DMS114 treated with DMSO at 0.1 percent for 48 hours (cell line): ENCODE data around the gene SFTA2.

Source experiments
- DNase-seq: peaks from one replicate; lab custom pipeline; 2025; ENCODE audit not compliant: unreplicated experiment; lab: John Stamatoyannopoulos, UW

Gene SFTA2

DNA sequence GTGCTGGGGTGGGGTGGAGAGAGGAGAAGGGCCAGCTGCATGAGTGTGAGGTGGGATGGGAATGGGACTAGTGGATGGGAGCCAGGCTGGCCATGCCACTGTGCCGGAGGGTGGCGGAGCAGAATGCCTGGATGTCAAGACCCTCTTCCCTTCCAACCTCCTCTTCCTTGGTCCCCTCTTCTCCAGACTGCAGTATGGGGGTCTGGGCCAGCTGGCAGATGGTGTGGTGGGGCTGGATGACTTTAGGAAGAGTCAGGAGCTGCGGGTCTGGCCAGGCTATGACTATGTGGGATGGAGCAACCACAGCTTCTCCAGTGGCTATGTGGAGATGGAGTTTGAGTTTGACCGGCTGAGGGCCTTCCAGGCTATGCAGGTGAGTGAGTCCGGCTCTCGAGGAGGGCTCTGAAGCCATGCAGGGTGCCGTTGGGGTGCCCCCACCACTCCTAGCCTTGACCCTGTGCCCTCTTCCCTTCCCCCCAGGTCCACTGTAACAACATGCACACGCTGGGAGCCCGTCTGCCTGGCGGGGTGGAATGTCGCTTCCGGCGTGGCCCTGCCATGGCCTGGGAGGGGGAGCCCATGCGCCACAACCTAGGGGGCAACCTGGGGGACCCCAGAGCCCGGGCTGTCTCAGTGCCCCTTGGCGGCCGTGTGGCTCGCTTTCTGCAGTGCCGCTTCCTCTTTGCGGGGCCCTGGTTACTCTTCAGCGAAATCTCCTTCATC lies 40.0 kb downstream of the SFTA2 start:
- no peak for DNase-seq

DNA sequence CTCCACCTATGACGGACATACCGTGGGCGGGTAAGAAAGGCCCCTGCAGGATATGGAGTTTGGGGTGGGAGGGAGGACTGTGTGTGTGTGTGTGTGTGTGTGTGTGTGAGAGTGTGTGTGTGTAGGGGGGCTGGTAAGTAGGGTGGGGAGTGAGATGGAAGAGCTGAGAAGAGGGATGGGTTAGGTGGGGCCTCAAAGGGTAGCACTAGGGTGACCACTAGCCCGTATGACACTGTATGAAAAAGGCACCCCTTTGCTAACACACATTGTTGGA lies 40.6 kb downstream of the SFTA2 start:
- DNase-seq = no peak

DNA sequence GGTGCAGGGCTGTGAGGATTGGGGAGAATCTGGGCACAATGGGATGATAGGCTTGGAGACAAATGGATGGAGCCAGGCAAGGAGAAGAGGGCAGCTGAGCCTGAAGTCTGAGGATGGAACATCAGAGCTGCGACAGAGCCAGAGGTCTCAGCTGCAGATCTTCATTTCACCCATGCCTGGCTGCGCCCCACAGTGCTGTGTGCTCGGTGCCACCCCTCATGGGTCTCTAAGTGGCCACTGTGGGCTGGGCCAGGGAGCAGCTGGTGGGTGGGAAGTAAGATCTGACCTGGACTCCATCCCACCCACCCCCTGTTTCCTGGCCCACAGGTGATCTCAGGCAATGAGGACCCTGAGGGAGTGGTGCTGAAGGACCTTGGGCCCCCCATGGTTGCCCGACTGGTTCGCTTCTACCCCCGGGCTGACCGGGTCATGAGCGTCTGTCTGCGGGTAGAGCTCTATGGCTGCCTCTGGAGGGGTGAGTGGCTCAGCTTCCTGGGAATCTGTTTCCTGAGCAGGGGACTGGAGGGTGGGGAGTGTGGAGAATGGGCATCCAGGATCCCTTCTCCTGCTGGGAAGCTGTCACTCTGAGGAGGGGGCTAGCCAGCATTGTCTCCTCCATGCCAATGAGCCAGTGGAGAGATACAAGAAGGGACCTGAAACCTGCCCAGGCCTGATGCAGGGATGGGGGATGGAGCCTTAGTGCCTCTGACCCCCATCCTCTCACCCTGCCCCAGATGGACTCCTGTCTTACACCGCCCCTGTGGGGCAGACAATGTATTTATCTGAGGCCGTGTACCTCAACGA lies 41.1 kb downstream of the SFTA2 start:
- DNase-seq = no peak

DNA sequence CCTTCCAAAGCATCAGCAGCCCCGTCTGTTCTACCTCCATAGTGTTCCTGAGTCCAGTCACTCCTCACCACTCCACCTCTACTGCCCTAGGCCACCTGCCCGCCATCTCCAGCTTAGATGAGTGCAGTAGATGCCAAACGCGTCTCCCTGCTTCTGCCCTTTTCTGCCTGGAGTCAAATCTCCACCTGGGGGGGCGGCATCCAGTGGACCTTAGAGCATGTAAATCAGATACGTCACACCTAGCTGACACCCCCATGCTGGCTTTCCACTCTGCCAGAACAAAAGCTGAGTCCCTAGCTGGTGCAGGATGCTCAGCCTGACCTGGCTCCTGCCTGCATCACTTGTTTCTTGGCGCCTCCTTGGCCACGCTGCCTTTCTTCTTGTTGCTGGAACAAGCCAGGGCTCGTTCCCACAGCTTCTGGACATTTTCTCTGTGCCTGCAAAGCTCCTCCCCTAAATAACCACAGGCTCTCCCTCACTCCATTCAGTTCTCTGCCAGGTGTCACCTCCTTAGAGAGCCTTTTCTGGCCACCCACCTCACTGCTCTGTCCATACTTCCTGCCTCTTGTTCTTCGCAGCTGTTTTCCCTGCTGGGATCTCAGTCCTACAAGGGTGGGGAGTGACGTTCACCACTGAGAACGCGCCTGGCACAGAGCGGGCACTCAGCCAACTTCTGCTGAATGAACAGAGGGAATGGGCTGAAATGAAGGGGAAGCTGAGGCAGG lies 41.9 kb downstream of the SFTA2 start:
- DNase-seq = no peak

DNA sequence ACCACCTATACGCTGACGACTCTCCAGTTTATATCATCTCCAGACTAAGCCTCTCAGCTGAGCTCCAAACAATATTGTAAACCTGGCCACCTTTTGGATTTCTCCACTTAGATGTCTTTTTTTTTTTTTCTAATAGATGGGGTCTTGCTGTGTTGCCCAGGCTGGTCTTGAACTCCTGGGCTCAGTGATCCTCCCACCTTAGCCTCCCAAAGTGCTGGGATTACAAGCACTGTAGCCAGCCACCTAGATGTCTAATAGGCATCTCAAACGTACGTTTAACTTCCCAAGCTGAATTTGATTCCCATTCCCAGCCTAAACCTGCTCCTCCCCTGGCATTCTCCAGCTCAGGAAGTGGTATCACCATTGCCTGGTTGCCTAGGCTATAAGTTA lies 42.5 kb downstream of the SFTA2 start:
- no peak for DNase-seq

DNA sequence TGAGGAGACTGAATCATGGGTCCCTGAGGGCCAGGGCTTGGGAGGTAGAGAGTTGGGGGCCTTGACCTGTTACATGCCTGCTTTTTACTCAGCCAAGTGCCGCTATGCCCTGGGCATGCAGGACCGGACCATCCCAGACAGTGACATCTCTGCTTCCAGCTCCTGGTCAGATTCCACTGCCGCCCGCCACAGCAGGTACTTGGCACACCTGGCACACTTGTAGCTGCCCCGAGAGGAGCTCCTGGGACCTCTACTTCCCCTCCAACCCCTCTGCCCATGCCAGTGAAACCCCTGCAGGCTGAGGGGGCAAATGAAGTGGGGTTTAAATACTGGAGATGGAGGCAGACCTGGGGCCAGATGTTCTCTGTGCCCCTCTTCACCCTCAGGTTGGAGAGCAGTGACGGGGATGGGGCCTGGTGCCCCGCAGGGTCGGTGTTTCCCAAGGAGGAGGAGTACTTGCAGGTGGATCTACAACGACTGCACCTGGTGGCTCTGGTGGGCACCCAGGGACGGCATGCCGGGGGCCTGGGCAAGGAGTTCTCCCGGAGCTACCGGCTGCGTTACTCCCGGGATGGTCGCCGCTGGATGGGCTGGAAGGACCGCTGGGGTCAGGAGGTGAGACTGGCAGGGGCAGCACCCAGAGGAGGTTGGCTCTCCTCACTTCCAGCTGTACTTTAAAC lies 43.0 kb downstream of the SFTA2 start:
- no peak for DNase-seq

DNA sequence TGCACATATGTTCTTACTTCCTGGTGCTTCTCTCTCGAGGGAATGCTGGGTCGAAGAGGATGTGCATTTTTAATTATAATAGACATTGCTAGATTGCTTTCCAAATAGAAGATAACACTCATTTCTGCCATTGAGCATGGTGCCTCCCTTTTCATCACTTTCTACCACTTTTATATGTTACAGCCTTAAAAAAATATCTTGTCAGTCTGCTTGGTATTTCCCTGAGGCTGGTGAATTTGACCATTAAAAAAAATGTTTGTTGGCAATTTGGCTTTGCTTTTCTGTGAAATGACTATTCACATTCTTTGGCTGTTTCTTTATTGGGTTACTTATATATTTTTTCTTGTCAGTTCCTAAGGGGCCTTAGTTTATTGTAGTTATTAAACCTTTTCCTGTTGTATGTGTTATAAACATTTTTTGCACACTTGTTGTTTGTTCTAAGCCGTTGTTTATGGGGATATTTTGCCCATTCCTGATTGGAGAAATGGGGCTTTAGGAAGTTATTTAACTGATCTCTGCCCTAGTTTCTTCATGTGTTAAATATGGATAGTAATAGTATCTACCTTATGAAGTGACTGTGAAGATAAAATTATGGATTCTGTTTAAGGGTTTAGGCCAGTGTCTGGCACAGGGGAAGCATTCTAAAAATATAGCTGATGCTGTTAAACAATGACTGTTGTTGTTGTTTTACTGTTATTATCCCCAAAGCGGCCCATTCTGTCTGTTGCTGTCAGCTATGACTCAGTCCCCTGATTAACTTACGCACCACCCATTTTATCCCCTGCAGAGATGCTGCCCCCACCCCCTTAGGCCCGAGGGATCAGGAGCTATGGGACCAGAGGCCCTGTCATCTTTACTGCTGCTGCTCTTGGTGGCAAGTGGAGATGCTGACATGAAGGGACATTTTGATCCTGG lies 43.8 kb downstream of the SFTA2 start:
- no peak for DNase-seq

DNA sequence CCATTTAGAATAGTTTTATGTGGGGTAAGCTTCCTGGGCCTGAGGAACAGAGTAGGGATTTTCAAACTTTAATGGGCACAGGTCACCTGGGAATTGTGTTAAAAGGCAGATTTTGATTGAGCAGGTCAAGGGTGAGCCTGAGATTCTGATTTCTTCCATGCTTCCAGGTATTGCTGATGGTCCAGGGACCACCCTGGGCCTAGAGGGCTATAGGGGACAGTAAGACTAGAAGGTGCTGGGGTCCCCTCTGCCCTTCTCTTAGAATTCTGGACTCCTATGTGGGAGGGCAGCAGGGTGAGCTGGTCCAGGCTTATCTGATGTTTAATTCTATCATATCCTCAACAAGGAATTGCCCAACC lies 45.1 kb downstream of the SFTA2 start:
- no peak for DNase-seq

DNA sequence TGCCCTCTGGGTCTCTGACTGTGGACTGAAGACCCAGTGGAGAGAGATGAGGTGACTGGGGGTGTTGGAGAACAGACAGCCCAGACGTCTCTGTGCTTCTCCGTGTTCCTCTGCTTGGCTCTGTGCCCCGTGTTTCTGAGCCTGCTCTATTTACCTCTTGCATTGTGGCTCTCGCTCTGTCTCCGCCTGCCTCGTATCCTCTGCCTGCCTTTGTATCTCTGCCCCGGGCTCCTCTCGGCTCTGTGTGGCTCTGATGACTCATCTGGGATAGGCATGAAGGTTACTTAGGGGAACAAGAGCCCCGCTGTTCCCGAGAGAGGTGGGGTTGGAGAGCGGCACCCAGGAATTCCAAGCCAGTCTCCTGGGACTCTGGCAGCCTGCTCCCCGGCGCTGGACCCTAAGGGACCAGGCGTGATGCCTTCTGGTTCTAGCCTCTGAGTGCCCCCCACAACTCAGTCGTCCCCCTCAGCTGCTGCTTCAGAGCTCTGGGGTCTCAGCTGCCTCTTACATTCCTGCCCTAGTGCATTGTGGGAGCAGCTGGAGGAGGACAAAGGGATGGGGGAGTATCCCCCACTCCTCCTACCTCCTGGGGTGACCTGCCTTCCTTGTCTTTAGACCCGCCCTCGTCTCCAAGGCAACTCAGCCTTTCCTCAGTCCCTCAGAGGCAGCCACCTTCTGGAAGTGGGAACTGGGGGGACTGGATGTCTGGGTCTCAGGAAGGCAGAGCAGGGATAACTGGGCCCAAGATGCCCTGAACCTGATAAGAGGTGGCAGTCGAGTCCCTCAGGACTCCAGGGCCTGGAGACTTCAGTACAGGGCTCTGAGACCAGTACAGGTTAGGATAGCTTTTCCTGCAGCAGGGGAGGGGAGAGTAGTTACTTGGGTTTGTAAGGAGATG lies 45.7 kb downstream of the SFTA2 start:
- no peak for DNase-seq

DNA sequence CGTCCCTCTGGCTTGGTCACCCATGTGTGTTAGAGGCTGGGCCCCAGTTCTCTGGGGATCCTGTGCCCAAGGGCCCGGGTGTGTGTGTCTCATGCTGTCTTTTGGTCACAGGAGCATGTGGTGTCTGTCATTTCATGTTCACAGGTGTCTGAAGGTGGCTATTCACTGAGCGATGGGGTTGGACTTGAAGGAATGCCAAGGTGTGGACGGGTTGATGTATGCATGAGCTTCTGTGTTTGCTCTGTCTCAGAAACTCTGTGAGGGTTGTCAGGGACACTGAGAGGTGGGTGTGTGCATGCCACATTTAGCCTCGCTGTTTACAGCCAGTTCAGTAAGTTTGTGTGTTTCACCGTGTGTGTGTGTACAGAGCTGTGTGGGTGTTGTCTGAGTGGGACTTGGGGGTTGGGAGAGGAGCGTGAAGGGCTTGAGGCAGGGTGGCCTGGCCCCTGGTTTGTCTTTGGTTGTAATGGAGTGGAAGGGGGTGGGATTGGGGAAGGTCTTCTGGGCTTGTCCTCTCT lies 46.4 kb downstream of the SFTA2 start:
- no peak for DNase-seq

DNA sequence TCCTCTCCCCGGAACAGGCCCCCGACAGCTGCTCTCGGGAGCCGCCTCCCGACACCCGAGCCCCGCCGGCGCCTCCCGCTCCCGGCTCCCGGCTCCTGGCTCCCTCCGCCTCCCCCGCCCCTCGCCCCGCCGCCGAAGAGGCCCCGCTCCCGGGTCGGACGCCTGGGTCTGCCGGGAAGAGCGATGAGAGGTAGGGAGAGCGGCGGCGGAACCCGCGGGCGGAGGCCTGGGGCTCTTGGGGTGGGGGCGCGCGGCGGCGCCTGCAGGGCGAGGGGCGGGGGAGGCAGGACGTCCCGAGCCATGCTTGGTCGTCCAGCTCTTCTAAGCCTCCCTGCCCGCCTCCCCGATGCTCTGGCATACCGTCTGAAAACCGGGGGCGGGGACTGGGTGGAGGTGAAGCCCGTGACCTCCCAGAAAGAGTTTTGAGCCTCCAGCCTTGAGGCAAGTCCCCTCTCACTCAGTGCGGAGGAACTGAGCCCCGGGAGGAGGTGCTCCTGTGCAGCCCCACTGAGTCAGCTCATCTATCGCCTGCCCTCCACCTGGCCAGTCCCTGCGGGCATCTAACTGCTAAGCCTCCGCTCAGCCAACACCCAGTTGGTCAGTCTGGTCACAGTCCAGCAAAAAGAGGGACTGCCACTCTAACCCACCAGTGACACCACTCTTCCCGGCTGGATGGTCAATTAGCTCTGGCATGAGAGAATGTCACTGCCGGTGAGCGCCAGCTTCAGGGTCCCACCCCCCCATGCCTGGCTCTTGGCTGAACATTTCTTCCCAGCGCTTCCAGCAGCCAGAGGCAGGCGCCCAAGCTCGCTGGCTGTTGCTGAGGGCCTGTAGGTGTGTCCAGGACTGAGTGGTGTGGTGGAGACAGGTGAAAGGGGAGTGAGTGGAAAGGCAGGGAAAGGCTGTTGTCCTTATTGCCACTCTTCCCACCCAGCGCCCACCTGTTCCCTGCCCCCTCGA lies 47.2 kb downstream of the SFTA2 start:
- no peak for DNase-seq

DNA sequence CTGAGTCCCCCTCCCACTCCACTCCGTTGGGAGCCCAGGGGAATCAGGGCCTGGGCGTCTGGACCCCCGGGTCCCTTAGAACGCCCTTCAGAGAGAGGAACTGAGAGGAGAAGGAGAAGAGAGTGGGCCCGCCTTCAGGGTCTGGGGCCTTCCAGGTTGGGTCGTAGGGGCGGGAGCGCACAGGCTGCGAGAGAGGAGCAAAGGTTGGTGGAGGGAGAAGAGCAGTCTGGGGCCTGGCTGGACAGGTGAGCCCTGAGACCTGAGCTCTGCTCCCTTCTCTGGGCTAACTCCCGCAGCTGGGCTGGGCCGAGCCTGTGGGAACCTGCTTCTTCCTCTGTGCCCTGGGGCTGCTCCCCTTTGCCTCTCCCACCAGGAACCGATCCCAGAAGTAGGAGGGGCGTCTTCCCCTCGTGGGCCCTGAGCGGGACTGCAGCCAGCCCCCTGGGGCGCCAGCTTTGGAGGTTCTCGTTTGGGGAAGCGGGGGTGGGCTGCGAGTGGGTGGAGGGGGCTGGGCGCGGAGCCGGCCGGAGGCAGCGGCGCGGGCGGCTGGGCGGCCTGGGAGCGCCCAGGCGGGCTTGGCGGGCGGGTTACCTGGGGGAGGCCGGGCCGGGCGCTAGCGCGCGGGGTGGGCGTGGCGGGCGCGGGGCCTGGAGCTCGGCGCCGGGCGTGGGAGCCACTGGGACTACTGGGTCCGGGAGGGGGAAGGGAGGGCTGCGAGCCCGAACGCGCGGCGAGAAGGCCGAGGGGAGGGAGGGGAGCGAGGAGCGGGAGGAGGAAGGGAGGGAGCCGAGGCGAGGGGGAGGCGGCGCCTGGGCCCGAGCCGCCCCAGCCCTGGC lies 48.1 kb downstream of the SFTA2 start, which contains the start of gene DDR1:
Gene DDR1 (plus strand): TSS at position 835 of the 836 bp plus-strand sequence. CDS start 4,211 bp downstream, outside the sequence.
- DNase-seq = no peak

DNA sequence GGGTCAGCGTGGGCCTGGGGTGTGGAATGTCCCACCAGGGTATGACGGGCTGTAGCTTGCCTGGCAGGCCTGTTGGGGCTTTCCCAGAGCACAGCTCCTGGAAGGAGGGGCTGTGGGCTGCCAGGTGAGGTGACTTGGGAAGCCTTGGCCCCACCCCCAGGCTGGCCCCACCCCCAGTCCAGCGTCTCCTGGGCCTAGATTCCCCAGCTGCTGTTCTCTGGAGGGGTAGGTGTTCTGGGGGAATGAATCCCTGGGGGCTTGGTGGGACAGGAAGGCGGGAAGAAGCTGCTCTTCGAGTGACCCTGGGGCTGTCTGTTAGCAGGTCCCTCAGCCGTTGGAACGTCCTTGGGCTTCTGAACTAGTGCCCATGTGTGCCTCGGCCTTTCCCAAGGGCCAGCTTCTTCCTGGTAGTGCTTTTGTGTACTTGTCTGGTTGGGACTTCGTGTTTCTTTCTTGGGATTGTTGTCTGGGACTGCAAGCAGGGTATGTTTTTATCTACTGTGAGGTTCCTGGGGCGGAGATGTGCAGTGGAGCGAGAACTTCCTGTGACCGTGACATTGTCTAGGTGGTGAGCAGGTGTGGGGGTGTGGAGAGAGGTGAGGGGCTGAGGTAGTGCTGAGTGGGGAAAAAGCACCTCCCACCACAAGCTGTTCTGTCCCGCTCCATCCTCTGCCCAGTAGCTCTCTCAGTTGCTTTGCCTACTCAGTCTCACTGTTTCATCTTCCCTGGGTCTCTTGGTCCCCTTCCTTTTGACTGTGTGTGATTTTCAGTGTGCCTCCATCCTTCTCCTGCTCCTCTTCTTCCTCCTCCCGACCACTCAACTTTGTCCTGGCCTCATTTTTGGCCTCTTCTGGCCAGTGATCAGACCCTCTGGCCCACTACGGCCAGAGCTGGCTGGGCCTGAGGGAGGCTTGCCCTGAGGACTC lies 48.9 kb downstream of the SFTA2 start:
- no peak for DNase-seq

DNA sequence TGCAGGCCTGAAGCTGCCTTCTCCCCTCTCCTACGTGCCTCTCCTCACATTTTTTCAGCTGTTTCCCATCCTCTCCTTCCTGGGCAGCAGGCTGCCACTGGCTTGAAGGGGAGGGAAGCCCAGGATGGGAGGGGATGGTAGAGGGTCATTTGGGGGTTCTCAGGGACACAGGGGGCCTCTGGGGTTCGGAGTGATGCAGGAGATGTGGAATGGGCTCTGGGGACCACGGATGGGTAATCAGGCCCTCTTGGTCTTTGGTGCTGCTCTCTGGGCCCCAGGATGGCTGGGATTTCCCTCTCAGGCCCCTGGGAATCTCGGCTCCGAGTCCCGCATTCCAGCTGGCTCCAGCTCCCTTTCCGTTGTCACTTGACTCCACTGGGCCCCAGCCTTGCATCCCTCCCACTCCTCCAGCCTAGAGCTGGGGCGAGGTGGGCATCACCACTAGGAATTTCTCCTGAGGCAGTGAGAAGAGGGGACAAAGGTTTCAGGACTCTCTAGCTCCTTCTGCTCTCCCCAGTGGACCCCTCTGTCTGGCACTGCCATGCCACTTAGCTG lies 49.7 kb downstream of the SFTA2 start:
- no peak for DNase-seq

DNA sequence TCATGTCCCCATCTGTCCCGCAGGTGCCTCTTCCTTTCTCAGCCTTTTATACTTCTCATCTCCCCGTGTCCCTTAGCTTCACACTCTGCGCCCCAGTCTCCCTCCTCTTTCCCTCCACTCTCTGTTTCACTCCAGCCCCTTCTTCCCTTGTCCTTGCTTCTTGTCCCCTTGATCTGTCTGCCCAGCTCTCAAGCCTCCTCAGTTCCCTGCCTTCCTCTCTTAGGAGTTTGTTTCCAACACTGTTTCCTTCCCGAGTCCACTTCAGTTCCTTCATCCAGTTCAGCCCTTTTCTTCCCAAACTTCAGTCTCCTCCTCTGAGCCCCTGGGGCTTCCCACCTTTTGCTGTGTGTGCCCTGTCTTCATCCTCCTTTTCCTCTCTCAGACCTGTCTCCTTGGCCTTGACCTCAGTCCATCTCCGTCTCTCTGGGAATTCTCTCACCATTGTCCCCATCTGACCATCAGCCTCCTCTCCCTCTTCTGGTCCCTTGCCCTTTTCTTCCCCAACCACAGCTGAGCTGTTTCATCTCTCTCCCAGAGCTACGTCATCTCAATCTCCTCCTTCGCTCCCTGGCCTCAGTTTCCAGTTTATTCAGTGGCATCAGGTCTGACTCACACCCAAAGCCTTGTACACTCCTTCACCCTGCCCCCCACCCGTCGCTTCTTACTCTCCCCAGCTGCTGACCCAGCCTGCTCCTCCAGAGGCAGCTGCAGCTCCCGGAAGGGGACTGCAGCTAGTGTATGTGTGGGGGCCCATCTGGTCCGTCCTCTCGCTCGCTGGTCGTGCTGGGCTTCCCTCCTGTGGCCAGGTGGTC lies 50.4 kb downstream of the SFTA2 start:
- no peak for DNase-seq
